OCI-LY1 (cell line): ENCODE measurements around the gene MAPKBP1.

Source experiments
- H2AFZ ChIP-seq: fragments of 200-600 bp; sonication (generic), shearing (Covaris generic); 2 replicates; pipeline ENCODE4 v1.6.0; 2014; ENCODE audit warnings: antibody characterized with exemption, mild to moderate bottlenecking, low read length
- H3F3A ChIP-seq: fragments of 200-600 bp; sonication (generic), shearing (Covaris generic); 2 replicates; pipeline ENCODE4 v1.6.0; 2014; ENCODE audit warnings: mild to moderate bottlenecking, antibody characterized with exemption, low read length, moderate library complexity; ENCODE audit not compliant: insufficient read depth
- H3K27ac ChIP-seq: fragments of 200-600 bp; sonication (generic); 2 replicates; pipeline ENCODE4 v1.5.1; 2014; ENCODE audit warnings: low read length, mixed run types, mild to moderate bottlenecking, low read depth; ENCODE audit not compliant: poor library complexity, severe bottlenecking
- H3K27me3 ChIP-seq: fragments of 200-600 bp; sonication (generic); 2 replicates; pipeline ENCODE4 v1.6.0; 2014; ENCODE audit warnings: antibody characterized with exemption, mild to moderate bottlenecking, low read length, moderate library complexity; ENCODE audit not compliant: insufficient read depth
- H3K36me3 ChIP-seq: fragments of 200-600 bp; sonication (generic); 2 replicates; pipeline ENCODE4 v1.6.1; 2014; ENCODE audit warnings: mild to moderate bottlenecking, antibody characterized with exemption, low read length, moderate library complexity, mixed read lengths; ENCODE audit not compliant: insufficient read depth
- H3K4me1 ChIP-seq: fragments of 200-600 bp; sonication (generic); 2 replicates; pipeline ENCODE4 v1.5.1; 2014; ENCODE audit warnings: mild to moderate bottlenecking, low read length, moderate library complexity; ENCODE audit not compliant: insufficient read depth, severe bottlenecking
- H3K4me2 ChIP-seq: fragments of 200-600 bp; sonication (generic), shearing (Covaris generic); 2 replicates; pipeline ENCODE4 v1.6.1; 2014; ENCODE audit warnings: low read length
- H3K4me3 ChIP-seq: fragments of 200-600 bp; sonication (generic); 2 replicates; pipeline ENCODE4 v1.5.1; 2014; ENCODE audit warnings: low read length, low read depth, mild to moderate bottlenecking, mixed read lengths; ENCODE audit not compliant: poor library complexity, severe bottlenecking
- H3K79me2 ChIP-seq: fragments of 200-600 bp; shearing (Covaris generic); 2 replicates; pipeline ENCODE4 v1.6.1; 2016; ENCODE audit warnings: mixed run types, low read length, mixed read lengths; ENCODE audit not compliant: insufficient read depth
- H3K9ac ChIP-seq: fragments of 200-600 bp; sonication (generic), shearing (Covaris generic); 2 replicates; pipeline ENCODE4 v1.6.1; 2014; ENCODE audit warnings: mild to moderate bottlenecking, low read length, mixed read lengths
- H3K9me2 ChIP-seq: fragments of 200-600 bp; sonication (generic), shearing (Covaris generic); 2 replicates; pipeline ENCODE4 v1.6.1; 2014; ENCODE audit warnings: low read depth, mild to moderate bottlenecking, low read length, mixed read lengths
- H3K9me3 ChIP-seq: fragments of 200-600 bp; shearing (Covaris generic); 2 replicates; pipeline ENCODE4 v1.6.1; 2014; ENCODE audit warnings: low read length, mixed read lengths
- H4K20me1 ChIP-seq: fragments of 200-600 bp; sonication (generic), shearing (Covaris generic); 2 replicates; pipeline ENCODE4 v1.6.0; 2016; ENCODE audit warnings: mild to moderate bottlenecking, low read length; ENCODE audit not compliant: insufficient read depth
- CTCF ChIP-seq: fragments of 200-600 bp; sonication (generic), shearing (Covaris generic); IDR thresholded peaks from 2 replicates; pipeline ENCODE4 v1.5.1; 2017; ENCODE audit warnings: mild to moderate bottlenecking, antibody characterized with exemption, low read length, moderate library complexity, mixed read lengths
- EZH2 ChIP-seq: fragments of 200-600 bp; sonication (generic), shearing (Covaris generic); IDR thresholded peaks from 2 replicates; pipeline ENCODE4 v1.8.0; 2017; ENCODE audit warnings: borderline replicate concordance, mixed run types, mild to moderate bottlenecking, antibody characterized with exemption, low read length, moderate library complexity, mixed read lengths

Gene MAPKBP1

GRCh38 chr15:41816788-41817187, 42.5 kb downstream of the MAPKBP1 start:
- no peak for TF ChIP-seq EZH2
- Histone ChIP-seq H2AFZ (no peak overlapping the region), H3K27ac (no peak overlapping the region), H3K4me2 (no peak overlapping the region), H3K36me3 (peaks cover 9% of the 10 kb centered on the region; the same call in 1 of the 2 replicates), H3K9ac (no peak overlapping the region), H3K9me2 (no peaks in the 10 kb centered on the region), H3K9me3 (no peaks in the 10 kb centered on the region), H4K20me1 (no peaks in the 10 kb centered on the region), H3K27me3 (no peaks in the 10 kb centered on the region), H3K79me2 (no peaks in the 10 kb centered on the region), H3K4me1 (no peaks in the 10 kb centered on the region), H3F3A (no peaks in the 10 kb centered on the region), H3K4me3 (no peak overlapping the region)

- peaks cover 9% of the 10 kb centered on the region; the same call in 1 of the 2 replicates for H3K36me3 ChIP-seq
- no peak for TF ChIP-seq EZH2
- TF ChIP-seq CTCF: no peak
- H3F3A ChIP-seq: no peaks in the 10 kb centered on the region
- no peaks in the 10 kb centered on the region for H3K79me2 ChIP-seq
- no peaks in the 10 kb centered on the region for H3K9me2 ChIP-seq
- H3K27me3 ChIP-seq: no peaks in the 10 kb centered on the region
- no peaks in the 10 kb centered on the region for H3K9me3 ChIP-seq
- no peaks in the 10 kb centered on the region for H3K4me1 ChIP-seq
- H3K27ac ChIP-seq: no peak overlapping the region
- no peak overlapping the region for H2AFZ ChIP-seq
- no peaks in the 10 kb centered on the region for H4K20me1 ChIP-seq
- no peak overlapping the region for H3K9ac ChIP-seq
- H3K4me3 ChIP-seq: no peak overlapping the region
- no peak overlapping the region for H3K4me2 ChIP-seq
These were observed 43.0 kb downstream of the MAPKBP1 start for GRCh38 chr15:41817327-41817726.

DNA sequence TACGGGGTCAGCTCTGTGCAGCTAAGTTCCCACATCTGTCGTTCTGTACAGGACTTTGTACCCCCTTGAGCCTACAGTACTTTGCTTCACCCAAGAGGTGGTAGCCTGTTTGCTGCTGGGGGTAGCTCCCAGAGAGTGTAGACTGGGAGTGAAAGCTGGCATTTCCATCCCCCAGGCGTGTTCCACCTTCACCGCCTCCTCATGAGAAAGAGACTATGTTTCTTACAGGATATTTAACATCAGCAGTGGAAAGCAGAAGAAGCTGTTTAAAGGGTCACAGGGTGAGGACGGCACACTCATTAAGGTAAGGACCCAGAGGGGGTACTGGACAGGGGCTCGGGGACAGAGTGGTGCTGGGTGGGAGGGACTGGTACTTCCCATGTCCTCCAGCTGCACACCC, 43.5 kb downstream of the MAPKBP1 start:
- Histone ChIP-seq H3F3A (no peaks in the 10 kb centered on the region), H3K9me3 (no peaks in the 10 kb centered on the region), H3K4me2 (no peak overlapping the region), H3K36me3 (peaks cover 9% of the 10 kb centered on the region; the same call in 1 of the 2 replicates), H3K9ac (no peak overlapping the region), H2AFZ (no peak overlapping the region), H3K27ac (no peak overlapping the region), H4K20me1 (no peaks in the 10 kb centered on the region), H3K4me3 (no peak overlapping the region), H3K27me3 (no peaks in the 10 kb centered on the region), H3K9me2 (no peaks in the 10 kb centered on the region), H3K4me1 (no peaks in the 10 kb centered on the region), H3K79me2 (no peaks in the 10 kb centered on the region)
- TF ChIP-seq EZH2: no peak
- no peak for TF ChIP-seq CTCF

DNA sequence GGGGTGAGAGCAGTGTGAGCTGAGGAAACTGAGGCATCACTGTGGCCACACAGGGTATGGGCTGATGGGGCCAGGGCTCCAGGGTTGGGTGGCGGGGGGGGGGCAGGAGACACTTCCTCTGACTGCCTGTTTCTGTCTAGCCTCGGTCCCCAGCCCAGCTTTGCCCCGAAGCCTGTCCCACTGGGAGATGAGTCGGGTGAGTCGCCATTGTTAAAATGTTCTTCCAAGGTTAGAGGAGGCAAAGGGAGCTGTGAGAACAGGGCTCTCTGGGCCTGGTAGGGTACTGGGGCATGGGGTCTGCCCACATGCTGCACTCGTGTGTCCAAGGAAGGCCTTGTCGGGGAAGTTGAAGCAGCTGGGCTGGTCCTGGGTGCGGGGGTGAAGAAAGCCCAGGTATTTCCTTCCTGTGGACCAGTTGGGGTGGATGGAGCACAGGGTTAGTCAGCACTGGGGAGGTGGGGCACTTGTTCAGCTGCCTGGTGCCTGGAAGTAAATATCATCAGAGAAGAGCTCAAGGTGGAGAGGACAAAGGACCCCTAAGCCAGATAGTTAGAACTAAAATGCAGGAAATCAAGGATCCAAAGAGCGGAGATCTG, 45.3 kb downstream of the MAPKBP1 start:
- no peak overlapping the region for H3K27ac ChIP-seq
- no peaks in the 10 kb centered on the region for H4K20me1 ChIP-seq
- H3K9ac ChIP-seq: no peak overlapping the region
- no peak overlapping the region for H3K4me3 ChIP-seq
- H2AFZ ChIP-seq: no peak overlapping the region
- no peaks in the 10 kb centered on the region for H3K9me3 ChIP-seq
- TF ChIP-seq EZH2: no peak
- TF ChIP-seq CTCF: no peak
- no peaks in the 10 kb centered on the region for H3F3A ChIP-seq
- H3K4me2 ChIP-seq: no peak overlapping the region
- no peaks in the 10 kb centered on the region for H3K79me2 ChIP-seq
- no peaks in the 10 kb centered on the region for H3K27me3 ChIP-seq
- no peaks in the 10 kb centered on the region for H3K9me2 ChIP-seq
- no peaks in the 10 kb centered on the region for H3K4me1 ChIP-seq
- peaks cover 9% of the 10 kb centered on the region; the same call in 1 of the 2 replicates for H3K36me3 ChIP-seq
